H9 (cell line): ENCODE measurements around the gene ALAS1. TPM values are rescaled to one million over a fixed set of nuclear protein-coding genes. Genes with fewer than 3 reads are reported as not detected.

Experiments
- DNase-seq: peaks from one replicate; pipeline ENCODE4 v3.0.0-alpha.2; 2017
- H2AFZ ChIP-seq: one replicate; pipeline ENCODE4 v1.6.1; 2013; ENCODE audit warnings: mild to moderate bottlenecking, low read length, control low read depth, moderate library complexity
- H2AK5ac ChIP-seq: 2 replicates; pipeline ENCODE4 v1.6.1; 2013; ENCODE audit warnings: low read length, control low read depth, mixed read lengths; ENCODE audit not compliant: insufficient read length
- H2BK120ac ChIP-seq: one replicate; pipeline ENCODE4 v1.6.1; 2013; ENCODE audit warnings: low read depth, mild to moderate bottlenecking, low read length, control low read depth, inconsistent platforms; ENCODE audit not compliant: poor library complexity, severe bottlenecking
- H2BK12ac ChIP-seq: 2 replicates; pipeline ENCODE4 v1.6.1; 2013; ENCODE audit warnings: low read length, control low read depth, mixed read lengths, low read depth; ENCODE audit not compliant: insufficient read length
- H2BK15ac ChIP-seq: 2 replicates; pipeline ENCODE4 v1.6.1; 2013; ENCODE audit warnings: low read depth, low read length, control low read depth
- H2BK20ac ChIP-seq: one replicate; pipeline ENCODE4 v1.6.1; 2013; ENCODE audit warnings: low read depth, mild to moderate bottlenecking, low read length, control low read depth, inconsistent platforms; ENCODE audit not compliant: poor library complexity, severe bottlenecking
- H2BK5ac ChIP-seq: 2 replicates; pipeline ENCODE4 v1.6.1; 2013; ENCODE audit warnings: low read length, control low read depth, mixed read lengths; ENCODE audit not compliant: insufficient read length
- H3K14ac ChIP-seq: 2 replicates; pipeline ENCODE4 v1.6.1; 2013; ENCODE audit warnings: low read length, control low read depth; ENCODE audit not compliant: insufficient read depth
- H3K18ac ChIP-seq: 2 replicates; pipeline ENCODE4 v1.6.1; 2013; ENCODE audit warnings: low read depth, mild to moderate bottlenecking, mixed read lengths, low read length, control low read depth; ENCODE audit not compliant: insufficient read length
- H3K23ac ChIP-seq: 2 replicates; pipeline ENCODE4 v1.6.1; 2013; ENCODE audit warnings: low read length, control low read depth, mixed read lengths, low read depth; ENCODE audit not compliant: insufficient read length
- H3K23me2 ChIP-seq: 2 replicates; pipeline ENCODE4 v1.6.1; 2013; ENCODE audit warnings: low read depth, mild to moderate bottlenecking, mixed read lengths, low read length, control low read depth; ENCODE audit not compliant: insufficient read length, poor library complexity, severe bottlenecking
- H3K27ac ChIP-seq: 2 replicates; pipeline ENCODE4 v1.5.1; 2013; ENCODE audit warnings: low read length, control low read depth, mixed read lengths, low read depth; ENCODE audit not compliant: insufficient read length
- H3K27me3 ChIP-seq: 2 replicates; pipeline ENCODE4 v1.6.1; 2013; ENCODE audit warnings: low read length, control low read depth, inconsistent platforms; ENCODE audit not compliant: insufficient read depth
- H3K4ac ChIP-seq: 2 replicates; pipeline ENCODE4 v1.6.1; 2013; ENCODE audit warnings: low read depth, mild to moderate bottlenecking, control low read depth, inconsistent platforms, low read length, moderate library complexity
- H3K4me1 ChIP-seq: 2 replicates; pipeline ENCODE4 v1.6.1; 2013; ENCODE audit warnings: low read length, control low read depth, inconsistent platforms; ENCODE audit not compliant: insufficient read depth
- H3K4me2 ChIP-seq: 2 replicates; pipeline ENCODE4 v1.6.1; 2013; ENCODE audit warnings: low read length, control low read depth, mixed read lengths; ENCODE audit not compliant: insufficient read length, insufficient read depth
- H3K56ac ChIP-seq: 2 replicates; pipeline ENCODE4 v1.6.1; 2013; ENCODE audit warnings: low read depth, mild to moderate bottlenecking, mixed read lengths, low read length, control low read depth; ENCODE audit not compliant: insufficient read length
- H3K79me1 ChIP-seq: 2 replicates; pipeline ENCODE4 v1.6.1; 2013; ENCODE audit warnings: low read depth, mild to moderate bottlenecking, moderate library complexity, low read length, control low read depth, inconsistent platforms; ENCODE audit not compliant: insufficient read depth, poor library complexity, severe bottlenecking
- H3K79me2 ChIP-seq: 2 replicates; pipeline ENCODE4 v1.6.1; 2013; ENCODE audit warnings: low read length, control low read depth, inconsistent platforms; ENCODE audit not compliant: insufficient read depth
- H3K9ac ChIP-seq: 2 replicates; pipeline ENCODE4 v1.6.1; 2013; ENCODE audit warnings: low read length, control low read depth, mixed read lengths; ENCODE audit not compliant: insufficient read length; ENCODE audit errors: extremely low read depth
- H3K9me3 ChIP-seq: one replicate; pipeline ENCODE4 v1.6.1; 2013; ENCODE audit warnings: low read depth, low read length, inconsistent platforms; ENCODE audit not compliant: control insufficient read depth
- H3T11ph ChIP-seq: one replicate; pipeline ENCODE4 v1.6.1; 2013; ENCODE audit warnings: mild to moderate bottlenecking, low read length, control low read depth, inconsistent platforms
- H4K20me1 ChIP-seq: one replicate; pipeline ENCODE4 v1.6.1; 2013; ENCODE audit not compliant: control insufficient read depth, insufficient read length, insufficient read depth
- H4K5ac ChIP-seq: 2 replicates; pipeline ENCODE4 v1.6.1; 2013; ENCODE audit warnings: low read depth, mild to moderate bottlenecking, mixed read lengths, low read length, control low read depth; ENCODE audit not compliant: insufficient read length
- H4K8ac ChIP-seq: replicated peaks from 2 replicates; pipeline ENCODE4 v1.6.1; 2013; ENCODE audit warnings: low read length, control low read depth, mixed read lengths, low read depth; ENCODE audit not compliant: insufficient read length
- H4K91ac ChIP-seq: 2 replicates; pipeline ENCODE4 v1.6.1; 2013; ENCODE audit warnings: low read depth, mild to moderate bottlenecking, moderate library complexity, mixed read lengths, low read length, control low read depth; ENCODE audit not compliant: insufficient read length
- H3K27ac Mint-ChIP-seq, 3 experiments: 2 replicates in 2 of 3; 3 replicates in 1 of 3; pipeline ENCODE4 v1.8.0; 2020 to 2021; ENCODE audit warnings: mixed read lengths in 3 of 3, mild to moderate bottlenecking in 1 of 3, moderate library complexity in 1 of 3
- H3K27me3 Mint-ChIP-seq: 2 replicates; pipeline ENCODE4 v1.8.0; 2021; ENCODE audit warnings: low read depth, mild to moderate bottlenecking, moderate library complexity, mixed read lengths
- H3K36me3 Mint-ChIP-seq, 3 experiments: 2 replicates in 2 of 3; 3 replicates in 1 of 3; pipeline ENCODE4 v1.8.0; 2020 to 2021; ENCODE audit warnings: low read depth in 3 of 3, mixed read lengths in 3 of 3; ENCODE audit not compliant: insufficient read depth in 1 of 3
- H3K4me1 Mint-ChIP-seq, 2 experiments: 2 replicates each; pipeline ENCODE4 v1.8.0; 2020; ENCODE audit warnings: mixed read lengths in 2 of 2
- H3K4me3 Mint-ChIP-seq, 2 experiments: 2 replicates in 1 of 2; 3 replicates in 1 of 2; pipeline ENCODE4 v1.8.0; 2020 to 2021; ENCODE audit warnings: mild to moderate bottlenecking in 2 of 2, mixed read lengths in 2 of 2, moderate library complexity in 1 of 2
- H3K9me3 Mint-ChIP-seq, 2 experiments: 2 replicates in 1 of 2; 3 replicates in 1 of 2; pipeline ENCODE4 v1.8.0; 2020; ENCODE audit warnings: mild to moderate bottlenecking in 2 of 2, mixed read lengths in 2 of 2, moderate library complexity in 1 of 2
- CTCF ChIP-seq: fragments of 200-600 bp; sonication (generic); conservative IDR thresholded peaks from 3 replicates; pipeline ENCODE4 v1.8.0; 2021; ENCODE audit warnings: antibody characterized with exemption, mild to moderate bottlenecking
- WGBS: extraction: QIAGEN DNeasy Blood & Tissue Kit; methylation state at CpG from one replicate; pipeline ENCODE4 v1.1.7; 2013; ENCODE audit warnings: missing lambda C conversion rate, low lambda C conversion rate, mixed read lengths; ENCODE audit not compliant: insufficient read length; ENCODE audit errors: extremely low coverage; 5-methylcytosine and 5-hydroxymethylcytosine counted together
- total RNA-seq: library from RNA; stranded (reverse); gene quantifications from 2 replicates; pipeline ENCODE4 v1.2.1, GENCODE V29; 2021

The ALAS1 gene
- total RNA-seq, 1 experiment from 2014 or later: 39.1 TPM

GRCh38 chr3:52154135-52155094 lies 43.5 kb upstream of the ALAS1 start, which contains the start of gene POC1A:
Gene POC1A, minus strand, starts transcription at chr3:52154423. Its CDS starts 51 bp downstream, at chr3:52154372.
- Histone ChIP-seq H2BK5ac (no peak within 1 kb of the TSS), H3K79me2 (no peaks in the 10 kb centered on the region), H2AFZ (no peak within 1 kb of the TSS), H2AK5ac (no peak within 1 kb of the TSS), H3K4me2 (peak within 1 kb of the TSS; percentile 94), H3K56ac (no peak within 1 kb of the TSS), H3K27me3 (no peaks in the 10 kb centered on the region), H3K4ac (no peak within 1 kb of the TSS; the same call in 1 of the 2 replicates), H3T11ph (peak within 1 kb of the TSS; percentile 63), H3K9ac (peak within 1 kb of the TSS; percentile 75), H2BK12ac (no peak within 1 kb of the TSS), H4K8ac (no peak within 1 kb of the TSS), H3K27ac (no peak within 1 kb of the TSS), H4K91ac (no peak within 1 kb of the TSS), H3K14ac (peak within 1 kb of the TSS; percentile 50), H3K9me3 (no peaks in the 10 kb centered on the region), H2BK20ac (no peak within 1 kb of the TSS), H3K18ac (peak within 1 kb of the TSS; percentile 69), H3K23me2 (peaks cover 11% of the 10 kb centered on the region), H3K23ac (no peak within 1 kb of the TSS), H3K79me1 (no peaks in the 10 kb centered on the region), H4K5ac (no peak within 1 kb of the TSS), H3K4me1 (no peaks in the 10 kb centered on the region; the same call in 1 of the 2 replicates), H4K20me1 (no peaks in the 10 kb centered on the region), H2BK120ac (no peak within 1 kb of the TSS), H2BK15ac (no peak within 1 kb of the TSS)
- no CpG with 5 or more reads among the region's 83 CpGs for WGBS
- H3K4me3 Mint-ChIP-seq: peak within 1 kb of the TSS; percentile 87 to 97
- H3K4me1 Mint-ChIP-seq: peaks cover 13 to 22% of the 10 kb centered on the region in 2 experiments
- H3K27ac Mint-ChIP-seq: peak within 1 kb of the TSS; percentile 92 to 99 (median 98)
- no peak for TF ChIP-seq CTCF
- DNase-seq: peak; percentile 96
- H3K36me3 Mint-ChIP-seq: peaks cover 2 to 9% (median 2%) of the 10 kb centered on the region in 3 experiments; a peak in 5 of 7 replicates
- no peaks in the 10 kb centered on the region for H3K9me3 Mint-ChIP-seq
- no peaks in the 10 kb centered on the region for H3K27me3 Mint-ChIP-seq
